Measurements from ENCODE around the gene RBMS3. TPM values are rescaled to one million over a fixed set of nuclear protein-coding genes. Genes with fewer than 3 reads are reported as not detected.

Gene RBMS3
- total and polyA plus RNA-seq, 12 donors, result 8.7 to 90.1 (median 51.2) TPM

GRCh38 chr3:29412110-29412509, 131.2 kb downstream of the RBMS3 start:
- Histone ChIP-seq H3K27ac (no peak overlapping the region), H3K9me3 (replicated peaks in 1 of 3) (no peaks in the 10 kb centered on the region), H3K27me3 (no peaks in the 10 kb centered on the region), H3K4me1 (replicated peaks in 1 of 2) (peaks cover 11 to 49% of the 10 kb centered on the region in 2 donors), H3K36me3 (replicated peaks in 1 of 2) (no peaks in the 10 kb centered on the region), H3K4me3 (no peak overlapping the region)
- no peak for DNase-seq
- 7 to 76% (median 56%) methylated on average over 1 of the region's 1 CpG for WGBS, 4 donors
- TF ChIP-seq, protein P1, sequence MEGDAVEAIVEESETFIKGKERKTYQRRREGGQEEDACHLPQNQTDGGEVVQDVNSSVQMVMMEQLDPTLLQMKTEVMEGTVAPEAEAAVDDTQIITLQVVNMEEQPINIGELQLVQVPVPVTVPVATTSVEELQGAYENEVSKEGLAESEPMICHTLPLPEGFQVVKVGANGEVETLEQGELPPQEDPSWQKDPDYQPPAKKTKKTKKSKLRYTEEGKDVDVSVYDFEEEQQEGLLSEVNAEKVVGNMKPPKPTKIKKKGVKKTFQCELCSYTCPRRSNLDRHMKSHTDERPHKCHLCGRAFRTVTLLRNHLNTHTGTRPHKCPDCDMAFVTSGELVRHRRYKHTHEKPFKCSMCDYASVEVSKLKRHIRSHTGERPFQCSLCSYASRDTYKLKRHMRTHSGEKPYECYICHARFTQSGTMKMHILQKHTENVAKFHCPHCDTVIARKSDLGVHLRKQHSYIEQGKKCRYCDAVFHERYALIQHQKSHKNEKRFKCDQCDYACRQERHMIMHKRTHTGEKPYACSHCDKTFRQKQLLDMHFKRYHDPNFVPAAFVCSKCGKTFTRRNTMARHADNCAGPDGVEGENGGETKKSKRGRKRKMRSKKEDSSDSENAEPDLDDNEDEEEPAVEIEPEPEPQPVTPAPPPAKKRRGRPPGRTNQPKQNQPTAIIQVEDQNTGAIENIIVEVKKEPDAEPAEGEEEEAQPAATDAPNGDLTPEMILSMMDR (IDR thresholded peaks at IDR 0.05), result no peak
- no peak for TF ChIP-seq POLR2A (IDR thresholded peaks at IDR 0.05)
- intact Hi-C loops (cut with DNase I), result loop anchor here in 1 of 2 donors (10.0 kb wide), 1 partner anchor 117 kb away; no protein-coding TSS in a partner anchor

DNA sequence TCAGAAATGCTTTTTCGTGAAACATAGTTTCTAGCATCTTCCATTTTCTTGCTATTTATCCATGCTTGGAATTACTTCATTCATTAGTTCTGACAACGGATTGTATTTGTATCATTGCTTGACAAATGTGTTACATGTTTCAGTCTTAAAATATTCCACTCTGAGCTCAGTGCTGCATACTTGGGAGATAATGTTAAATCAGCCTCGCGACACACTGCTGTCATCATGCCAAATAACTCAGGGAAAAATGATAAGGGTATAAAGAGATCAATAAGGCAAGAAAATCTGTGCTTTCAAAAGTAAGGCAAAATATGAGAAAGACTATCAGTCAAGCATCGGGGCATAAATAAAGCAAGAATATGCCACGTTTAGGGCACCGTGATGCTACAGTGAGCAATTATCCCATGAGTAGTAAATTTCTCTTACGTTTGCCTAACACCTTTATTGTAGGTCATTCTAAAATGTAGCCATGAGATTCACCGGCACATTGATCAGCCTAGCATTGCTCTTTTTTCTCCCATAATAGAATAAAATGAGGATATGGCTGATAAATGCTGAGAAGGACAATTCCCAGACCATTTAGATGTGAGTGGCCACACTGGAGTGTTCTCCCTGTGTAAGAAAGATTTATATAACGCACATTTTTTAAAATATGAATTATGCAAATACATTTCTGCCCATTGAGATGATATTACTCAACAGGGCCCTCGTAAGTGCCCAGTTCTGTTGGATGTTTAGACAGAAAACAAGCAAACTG, 133.8 kb downstream of the RBMS3 start:
- peak overlapping the region in 2 of 4 donors; percentile 29 to 44 for H3K4me3 ChIP-seq
- TF ChIP-seq POLR2A (IDR thresholded peaks at IDR 0.05), result no peak
- TF ChIP-seq, protein P1 (IDR thresholded peaks at IDR 0.05), result no peak
- 31 to 46% (median 38%) methylated on average over 11 of the region's 11 CpGs for WGBS, 4 donors
- no peaks in the 10 kb centered on the region for H3K27me3 ChIP-seq
- DNase-seq, result peak in 1 of 7 donors; percentile 4
- H3K36me3 ChIP-seq (replicated peaks in 1 of 2), result no peaks in the 10 kb centered on the region
- H3K9me3 ChIP-seq (replicated peaks in 1 of 3), result no peaks in the 10 kb centered on the region
- peaks cover 11 to 44% of the 10 kb centered on the region in 2 donors for H3K4me1 ChIP-seq (replicated peaks in 1 of 2)
- peak overlapping the region in 2 of 5 donors; percentile 43 to 46 for H3K27ac ChIP-seq
- intact Hi-C loops (cut with DNase I), result loop anchor here in 1 of 2 donors (10.0 kb wide), 1 partner anchor 120 kb away; no protein-coding TSS in a partner anchor

GRCh38 chr3:29415482-29416223, 134.8 kb downstream of the RBMS3 start:
- H3K9me3 ChIP-seq (replicated peaks in 1 of 3), result no peaks in the 10 kb centered on the region
- TF ChIP-seq POLR2A (IDR thresholded peaks at IDR 0.05), result no peak
- TF ChIP-seq, protein P1 (IDR thresholded peaks at IDR 0.05), result no peak
- 82 to 93% (median 83%) methylated on average over 3 of the region's 3 CpGs for WGBS, 4 donors
- H3K4me1 ChIP-seq (replicated peaks in 1 of 2), result peaks cover 11 to 34% of the 10 kb centered on the region in 2 donors
- H3K27me3 ChIP-seq, result no peaks in the 10 kb centered on the region
- DNase-seq, result no peak
- H3K4me3 ChIP-seq, result no peak overlapping the region
- H3K36me3 ChIP-seq (replicated peaks in 1 of 2), result no peaks in the 10 kb centered on the region
- peak overlapping the region in 1 of 5 donors; percentile 43 for H3K27ac ChIP-seq
- intact Hi-C loops (cut with DNase I), result loop anchor here in 1 of 2 donors (10.0 kb wide), 1 partner anchor 121 kb away; no protein-coding TSS in a partner anchor

GRCh38 chr3:29416514-29416913, 135.6 kb downstream of the RBMS3 start:
- no peak overlapping the region for H3K27ac ChIP-seq
- TF ChIP-seq, protein P1 (IDR thresholded peaks at IDR 0.05), result no peak
- TF ChIP-seq POLR2A (IDR thresholded peaks at IDR 0.05), result no peak
- WGBS, 4 donors, result 73 to 93% (median 88%) methylated on average over 2 of the region's 2 CpGs
- no peak for DNase-seq
- intact Hi-C loops (cut with DNase I), result loop anchor here in 1 of 2 donors (10.0 kb wide), 1 partner anchor 122 kb away; no protein-coding TSS in a partner anchor
- no peaks in the 10 kb centered on the region for H3K36me3 ChIP-seq (replicated peaks in 1 of 2)
- H3K9me3 ChIP-seq (replicated peaks in 1 of 3), result peaks cover 0 to 5% (median 0%) of the 10 kb centered on the region in 3 donors
- no peaks in the 10 kb centered on the region for H3K27me3 ChIP-seq
- H3K4me3 ChIP-seq, result no peak overlapping the region
- H3K4me1 ChIP-seq (replicated peaks in 1 of 2), result peaks cover 11 to 26% of the 10 kb centered on the region in 2 donors
